Neural cell (in vitro differentiated cells): ENCODE results near the gene SRSF8. TPM values are rescaled to one million over a fixed set of nuclear protein-coding genes. Genes with fewer than 3 reads are reported as not detected.

Experiments used
- H2AFZ ChIP-seq: fragments of 200-600, 300-800 bp; sonication (generic), shearing (Covaris generic); 2 replicates; pipeline ENCODE4 v1.6.0; 2014; ENCODE audit warnings: low read depth, mild to moderate bottlenecking, antibody characterized with exemption, low read length, moderate library complexity
- H3F3A ChIP-seq: fragments of 200-600 bp; shearing (Covaris generic); 2 replicates; pipeline ENCODE4 v1.6.1; 2016; ENCODE audit warnings: mild to moderate bottlenecking, moderate library complexity, mixed read lengths, antibody characterized with exemption, low read length; ENCODE audit not compliant: insufficient read depth, poor library complexity, severe bottlenecking
- H3K27ac ChIP-seq: fragments of 200-600, 300-800 bp; sonication (generic), shearing (Covaris generic); 2 replicates; pipeline ENCODE4 v1.5.1; 2014; ENCODE audit warnings: mild to moderate bottlenecking, low read length, moderate library complexity
- H3K27me3 ChIP-seq: fragments of 300-800, 200-600 bp; sonication (generic), shearing (Covaris generic); 2 replicates; pipeline ENCODE4 v1.6.0; 2014; ENCODE audit warnings: mild to moderate bottlenecking, low read depth, low read length, moderate library complexity; ENCODE audit not compliant: insufficient read depth
- H3K36me3 ChIP-seq: fragments of 300-800, 200-600 bp; sonication (generic), shearing (Covaris generic); 2 replicates; pipeline ENCODE4 v1.5.1; 2014; ENCODE audit warnings: mild to moderate bottlenecking, antibody characterized with exemption, low read length, moderate library complexity; ENCODE audit not compliant: insufficient read depth
- H3K4me2 ChIP-seq: fragments of 300-800, 200-600 bp; sonication (generic), shearing (Covaris generic); 2 replicates; pipeline ENCODE4 v1.6.0; 2014; ENCODE audit warnings: mild to moderate bottlenecking, low read length
- H3K4me3 ChIP-seq: fragments of 300-800, 200-600 bp; sonication (generic), shearing (Covaris generic); 2 replicates; pipeline ENCODE4 v1.5.1; 2014; ENCODE audit warnings: mild to moderate bottlenecking, low read length, moderate library complexity
- H3K79me2 ChIP-seq: fragments of 200-600 bp; shearing (Covaris generic); replicated peaks from 2 replicates; pipeline ENCODE4 v1.6.0; 2014; ENCODE audit warnings: mild to moderate bottlenecking, low read length, moderate library complexity; ENCODE audit not compliant: insufficient read depth
- H3K9ac ChIP-seq: fragments of 300-800, 200-600 bp; sonication (generic), shearing (Covaris generic); 2 replicates; pipeline ENCODE4 v1.6.1; 2016; ENCODE audit warnings: mild to moderate bottlenecking, low read length, mixed read lengths
- H3K9me2 ChIP-seq: fragments of 200-600 bp; shearing (Covaris generic); 2 replicates; pipeline ENCODE4 v1.6.1; 2016; ENCODE audit warnings: mild to moderate bottlenecking, low read length, mixed read lengths; ENCODE audit not compliant: insufficient read depth
- H3K9me3 ChIP-seq: fragments of 200-600, 300-800 bp; sonication (generic), shearing (Covaris generic); 2 replicates; pipeline ENCODE4 v1.6.1; 2016; ENCODE audit warnings: mild to moderate bottlenecking, mixed run types, low read length, moderate library complexity, mixed read lengths
- H4K20me1 ChIP-seq: fragments of 200-600 bp; shearing (Covaris generic); 2 replicates; pipeline ENCODE4 v1.6.1; 2016; ENCODE audit warnings: mild to moderate bottlenecking, mixed run types; ENCODE audit not compliant: insufficient read depth
- EP300 ChIP-seq: fragments of 450-650 bp; conservative IDR thresholded peaks from 2 replicates; pipeline ENCODE4 v1.6.1; 2014; ENCODE audit warnings: antibody characterized with exemption, mild to moderate bottlenecking, moderate library complexity; ENCODE audit not compliant: poor library complexity, severe bottlenecking
- EZH2 ChIP-seq: fragments of 200-600, 300-800 bp; shearing (Covaris generic), sonication (generic); IDR thresholded peaks from 2 replicates; pipeline ENCODE4 v1.6.1; 2014; ENCODE audit warnings: antibody characterized with exemption, low read length, borderline replicate concordance, mild to moderate bottlenecking; ENCODE audit not compliant: insufficient read depth, poor library complexity, severe bottlenecking
- MXI1 ChIP-seq: fragments of 450-650 bp; conservative IDR thresholded peaks from 2 replicates; pipeline ENCODE4 v1.6.1; 2014; ENCODE audit warnings: antibody characterized with exemption, mild to moderate bottlenecking; ENCODE audit not compliant: poor library complexity, severe bottlenecking
- POLR2AphosphoS5 ChIP-seq: IDR thresholded peaks from 2 replicates; pipeline ENCODE4 v1.6.1; 2012
- RAD21 ChIP-seq: fragments of 450-650 bp; conservative IDR thresholded peaks from 2 replicates; pipeline ENCODE4 v1.6.1; 2014; ENCODE audit warnings: antibody characterized with exemption, mild to moderate bottlenecking, moderate library complexity
- SMC3 ChIP-seq: fragments of 450-650 bp; conservative IDR thresholded peaks from 2 replicates; pipeline ENCODE4 v1.6.1; 2014; ENCODE audit warnings: antibody characterized with exemption, mild to moderate bottlenecking, moderate library complexity; ENCODE audit not compliant: poor library complexity
- TAF1 ChIP-seq: IDR thresholded peaks from 2 replicates; pipeline ENCODE4 v1.6.1; 2012; ENCODE audit warnings: low read depth
- polyA plus RNA-seq: library from polyadenylated mRNA; depleted of rRNA; stranded (reverse); fragments of >200 nt; gene quantifications from 2 replicates; pipeline ENCODE4 v1.2.3, GENCODE V29; 2014
- TF ChIP-seq, protein P1 (sequence below): fragments of 450-650 bp; IDR thresholded peaks from 2 replicates; pipeline ENCODE4 v1.5.1; 2014; ENCODE audit warnings: antibody characterized with exemption, mild to moderate bottlenecking, moderate library complexity; ENCODE audit not compliant: poor library complexity, severe bottlenecking
- TF ChIP-seq, protein P2 (sequence below): IDR thresholded peaks from 2 replicates; pipeline ENCODE4 v1.6.1; 2012; ENCODE audit warnings: borderline replicate concordance

The SRSF8 gene
- polyA plus RNA-seq, 1 donor from 2014 or later: 44.6 TPM

DNA sequence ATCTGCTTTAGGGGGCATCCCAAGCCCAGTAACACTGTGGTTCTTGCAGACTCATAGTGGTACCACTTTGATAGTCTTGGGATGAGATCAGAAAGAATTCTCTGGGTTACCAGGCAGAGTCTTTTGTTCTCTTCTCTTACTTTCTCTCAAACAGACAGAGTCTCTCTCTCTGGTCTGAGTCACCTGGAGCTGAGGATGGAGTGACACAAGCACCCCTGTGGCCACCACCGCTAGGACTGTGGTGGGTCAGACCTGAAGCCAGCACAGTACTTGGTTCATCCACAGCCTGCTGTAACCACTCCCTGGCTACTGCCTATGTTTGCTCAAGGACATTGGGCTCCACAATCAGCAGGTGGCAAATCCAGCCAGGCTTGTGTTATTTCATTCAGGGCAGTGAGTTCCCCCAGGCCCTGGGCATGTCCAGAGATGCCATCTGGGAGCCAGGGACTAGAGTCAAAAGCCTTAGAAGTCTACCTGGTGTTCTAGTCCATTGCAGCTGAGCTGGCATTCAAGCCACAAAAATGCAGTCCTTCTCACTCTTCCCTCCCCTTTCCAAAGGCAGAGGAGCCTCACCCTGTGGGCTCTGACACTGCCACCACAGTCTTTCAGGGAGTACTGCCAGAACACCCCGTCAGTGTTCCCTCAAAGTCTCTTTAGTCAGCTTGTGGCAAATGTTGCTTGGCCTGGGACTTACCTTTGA lies 52.8 kb downstream of the SRSF8 start:
- no peaks in the 10 kb centered on the region for H3K79me2 ChIP-seq
- H3K36me3 ChIP-seq: no peaks in the 10 kb centered on the region
- no peaks in the 10 kb centered on the region for H3K9me2 ChIP-seq
- H3F3A ChIP-seq: no peaks in the 10 kb centered on the region
- H4K20me1 ChIP-seq: no peaks in the 10 kb centered on the region
- no peak overlapping the region for H3K4me2 ChIP-seq
- TF ChIP-seq MXI1 (no peak), RAD21 (no peak), EZH2 (no peak), SMC3 (no peak), TAF1 (no peak), POLR2AphosphoS5 (no peak), EP300 (no peak)
- TF ChIP-seq, protein P1, sequence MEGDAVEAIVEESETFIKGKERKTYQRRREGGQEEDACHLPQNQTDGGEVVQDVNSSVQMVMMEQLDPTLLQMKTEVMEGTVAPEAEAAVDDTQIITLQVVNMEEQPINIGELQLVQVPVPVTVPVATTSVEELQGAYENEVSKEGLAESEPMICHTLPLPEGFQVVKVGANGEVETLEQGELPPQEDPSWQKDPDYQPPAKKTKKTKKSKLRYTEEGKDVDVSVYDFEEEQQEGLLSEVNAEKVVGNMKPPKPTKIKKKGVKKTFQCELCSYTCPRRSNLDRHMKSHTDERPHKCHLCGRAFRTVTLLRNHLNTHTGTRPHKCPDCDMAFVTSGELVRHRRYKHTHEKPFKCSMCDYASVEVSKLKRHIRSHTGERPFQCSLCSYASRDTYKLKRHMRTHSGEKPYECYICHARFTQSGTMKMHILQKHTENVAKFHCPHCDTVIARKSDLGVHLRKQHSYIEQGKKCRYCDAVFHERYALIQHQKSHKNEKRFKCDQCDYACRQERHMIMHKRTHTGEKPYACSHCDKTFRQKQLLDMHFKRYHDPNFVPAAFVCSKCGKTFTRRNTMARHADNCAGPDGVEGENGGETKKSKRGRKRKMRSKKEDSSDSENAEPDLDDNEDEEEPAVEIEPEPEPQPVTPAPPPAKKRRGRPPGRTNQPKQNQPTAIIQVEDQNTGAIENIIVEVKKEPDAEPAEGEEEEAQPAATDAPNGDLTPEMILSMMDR: no peak
- TF ChIP-seq, protein P2, sequence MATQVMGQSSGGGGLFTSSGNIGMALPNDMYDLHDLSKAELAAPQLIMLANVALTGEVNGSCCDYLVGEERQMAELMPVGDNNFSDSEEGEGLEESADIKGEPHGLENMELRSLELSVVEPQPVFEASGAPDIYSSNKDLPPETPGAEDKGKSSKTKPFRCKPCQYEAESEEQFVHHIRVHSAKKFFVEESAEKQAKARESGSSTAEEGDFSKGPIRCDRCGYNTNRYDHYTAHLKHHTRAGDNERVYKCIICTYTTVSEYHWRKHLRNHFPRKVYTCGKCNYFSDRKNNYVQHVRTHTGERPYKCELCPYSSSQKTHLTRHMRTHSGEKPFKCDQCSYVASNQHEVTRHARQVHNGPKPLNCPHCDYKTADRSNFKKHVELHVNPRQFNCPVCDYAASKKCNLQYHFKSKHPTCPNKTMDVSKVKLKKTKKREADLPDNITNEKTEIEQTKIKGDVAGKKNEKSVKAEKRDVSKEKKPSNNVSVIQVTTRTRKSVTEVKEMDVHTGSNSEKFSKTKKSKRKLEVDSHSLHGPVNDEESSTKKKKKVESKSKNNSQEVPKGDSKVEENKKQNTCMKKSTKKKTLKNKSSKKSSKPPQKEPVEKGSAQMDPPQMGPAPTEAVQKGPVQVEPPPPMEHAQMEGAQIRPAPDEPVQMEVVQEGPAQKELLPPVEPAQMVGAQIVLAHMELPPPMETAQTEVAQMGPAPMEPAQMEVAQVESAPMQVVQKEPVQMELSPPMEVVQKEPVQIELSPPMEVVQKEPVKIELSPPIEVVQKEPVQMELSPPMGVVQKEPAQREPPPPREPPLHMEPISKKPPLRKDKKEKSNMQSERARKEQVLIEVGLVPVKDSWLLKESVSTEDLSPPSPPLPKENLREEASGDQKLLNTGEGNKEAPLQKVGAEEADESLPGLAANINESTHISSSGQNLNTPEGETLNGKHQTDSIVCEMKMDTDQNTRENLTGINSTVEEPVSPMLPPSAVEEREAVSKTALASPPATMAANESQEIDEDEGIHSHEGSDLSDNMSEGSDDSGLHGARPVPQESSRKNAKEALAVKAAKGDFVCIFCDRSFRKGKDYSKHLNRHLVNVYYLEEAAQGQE: no peak
- H3K4me3 ChIP-seq: no peak overlapping the region
- no peaks in the 10 kb centered on the region for H3K27me3 ChIP-seq
- no peak overlapping the region for H2AFZ ChIP-seq
- no peak overlapping the region for H3K27ac ChIP-seq
- no peak overlapping the region for H3K9ac ChIP-seq
- H3K9me3 ChIP-seq: no peaks in the 10 kb centered on the region

Other genes with a start within 250 kb of the SRSF8 start
- gene CWC15, start 93.4 kb upstream of the SRSF8 start, polyA plus RNA-seq: 105 and 151 TPM in 2 replicates
- 1.3 and 1.5 TPM in 2 replicates for gene KDM4D, start 93.2 kb upstream of the SRSF8 start, polyA plus RNA-seq
- not detected in 2 replicates for gene KDM4E, start 41.7 kb upstream of the SRSF8 start, polyA plus RNA-seq
- gene KDM4F, start 17.5 kb upstream of the SRSF8 start, polyA plus RNA-seq: not detected in 2 replicates
- gene ENDOD1, start 22.9 kb downstream of the SRSF8 start, polyA plus RNA-seq: 3.1 and 4.9 TPM in 2 replicates
- 9.4 and 11.1 TPM in 2 replicates for gene SESN3, start 164.3 kb downstream of the SRSF8 start, polyA plus RNA-seq